Trophoblast cell (in vitro differentiated cells and primary cell): ENCODE measurements around the gene UBXN11.

Source experiments
- DNase-seq, 2 donors: peaks; one replicate each; pipeline ENCODE4 v3.0.0-alpha.2; 2016
- H2AFZ ChIP-seq: 2 replicates; pipeline ENCODE4 v1.6.1; 2013; ENCODE audit warnings: low read length, moderate library complexity, mild to moderate bottlenecking; ENCODE audit not compliant: insufficient read depth, poor library complexity
- H2AK5ac ChIP-seq: 2 replicates; pipeline ENCODE4 v1.6.1; 2013; ENCODE audit warnings: mild to moderate bottlenecking, low read length
- H2BK120ac ChIP-seq: 2 replicates; pipeline ENCODE4 v1.6.1; 2013; ENCODE audit warnings: low read length, mild to moderate bottlenecking, moderate library complexity; ENCODE audit not compliant: insufficient read depth, poor library complexity
- H2BK12ac ChIP-seq: 2 replicates; pipeline ENCODE4 v1.6.1; 2013; ENCODE audit warnings: mild to moderate bottlenecking, low read length, moderate library complexity
- H2BK5ac ChIP-seq: 2 replicates; pipeline ENCODE4 v1.6.1; 2013; ENCODE audit warnings: low read length, low read depth, moderate library complexity, mild to moderate bottlenecking; ENCODE audit not compliant: poor library complexity
- H3K14ac ChIP-seq: 2 replicates; pipeline ENCODE4 v1.6.1; 2013; ENCODE audit warnings: mild to moderate bottlenecking, low read length
- H3K18ac ChIP-seq: 2 replicates; pipeline ENCODE4 v1.6.1; 2013; ENCODE audit warnings: mild to moderate bottlenecking, low read length
- H3K23ac ChIP-seq: 2 replicates; pipeline ENCODE4 v1.6.1; 2013; ENCODE audit warnings: low read length
- H3K27ac ChIP-seq: 2 replicates; pipeline ENCODE4 v1.5.1; 2013; ENCODE audit warnings: low read depth, mild to moderate bottlenecking, inconsistent platforms, low read length, moderate library complexity
- H3K27me3 ChIP-seq: 2 replicates; pipeline ENCODE4 v1.6.1; 2013; ENCODE audit warnings: inconsistent platforms, mild to moderate bottlenecking, low read length, moderate library complexity; ENCODE audit not compliant: insufficient read depth
- H3K36me3 ChIP-seq, 2 experiments: 1 replicate in 1 of 2; 2 replicates in 1 of 2; pipeline ENCODE4 v1.6.1; 2013; ENCODE audit warnings: low read length in 2 of 2, mild to moderate bottlenecking in 2 of 2, moderate library complexity in 1 of 2; ENCODE audit not compliant: insufficient read depth in 2 of 2, control insufficient read depth in 1 of 2
- H3K4ac ChIP-seq: 2 replicates; pipeline ENCODE4 v1.6.1; 2013; ENCODE audit warnings: low read depth, mild to moderate bottlenecking, low read length, moderate library complexity
- H3K4me1 ChIP-seq, 2 experiments: 1 replicate in 1 of 2; 2 replicates in 1 of 2; pipeline ENCODE4 v1.6.1; 2013; ENCODE audit warnings: low read length in 2 of 2, mild to moderate bottlenecking in 2 of 2, moderate library complexity in 1 of 2; ENCODE audit not compliant: insufficient read depth in 2 of 2, control insufficient read depth in 1 of 2
- H3K4me2 ChIP-seq: 2 replicates; pipeline ENCODE4 v1.6.1; 2013; ENCODE audit warnings: inconsistent platforms, mild to moderate bottlenecking, low read length, moderate library complexity
- H3K4me3 ChIP-seq: 2 replicates; pipeline ENCODE4 v1.5.1; 2013; ENCODE audit warnings: mild to moderate bottlenecking, low read depth, low read length, inconsistent platforms
- H3K79me1 ChIP-seq: one replicate; pipeline ENCODE4 v1.6.1; 2013; ENCODE audit warnings: low read length
- H3K79me2 ChIP-seq: 2 replicates; pipeline ENCODE4 v1.6.1; 2013; ENCODE audit warnings: low read length, mild to moderate bottlenecking; ENCODE audit not compliant: control insufficient read depth, insufficient read depth, poor library complexity
- H3K9ac ChIP-seq: 2 replicates; pipeline ENCODE4 v1.6.1; 2013; ENCODE audit warnings: mild to moderate bottlenecking, low read length
- H3K9me3 ChIP-seq: 2 replicates; pipeline ENCODE4 v1.6.1; 2013; ENCODE audit warnings: low read depth, mild to moderate bottlenecking, control low read depth, inconsistent platforms, low read length; ENCODE audit not compliant: insufficient read depth
- H4K12ac ChIP-seq: 2 replicates; pipeline ENCODE4 v1.6.1; 2013; ENCODE audit warnings: low read depth, mild to moderate bottlenecking, low read length, moderate library complexity
- H4K8ac ChIP-seq: 2 replicates; pipeline ENCODE4 v1.6.1; 2013; ENCODE audit warnings: low read depth, mild to moderate bottlenecking, low read length, moderate library complexity
- H4K91ac ChIP-seq: one replicate; pipeline ENCODE4 v1.6.1; 2013; ENCODE audit warnings: low read depth, mild to moderate bottlenecking, low read length, moderate library complexity
- WGBS: extraction: QIAGEN DNeasy Blood & Tissue Kit; methylation state at CpG from one replicate; pipeline ENCODE4 v1.1.7; 2013; ENCODE audit warnings: missing lambda C conversion rate; ENCODE audit not compliant: insufficient read length, insufficient coverage; ENCODE audit errors: extremely low coverage; 5-methylcytosine and 5-hydroxymethylcytosine counted together

UBXN11 gene

GRCh38 chr1:26338670-26339069, 32.2 kb upstream of the UBXN11 start:
- no peak overlapping the region for H2BK12ac ChIP-seq
- no peaks in the 10 kb centered on the region for H3K79me2 ChIP-seq
- WGBS = no CpG with 5 or more reads among the region's 1 CpG
- H3K4me3 ChIP-seq = no peak overlapping the region
- H3K9ac ChIP-seq = no peak overlapping the region
- no peak overlapping the region for H3K27ac ChIP-seq
- no peak overlapping the region for H4K91ac ChIP-seq
- no peak overlapping the region for H3K14ac ChIP-seq
- H3K36me3 ChIP-seq = peaks cover 20 to 25% of the 10 kb centered on the region in 2 experiments
- H3K9me3 ChIP-seq = no peaks in the 10 kb centered on the region
- H3K4me1 ChIP-seq = peaks cover 9 to 10% of the 10 kb centered on the region in 2 experiments
- no peak overlapping the region for H2AK5ac ChIP-seq
- H3K79me1 ChIP-seq = no peaks in the 10 kb centered on the region
- H3K23ac ChIP-seq = no peak overlapping the region
- no peak overlapping the region for H3K4ac ChIP-seq
- no peaks in the 10 kb centered on the region for H3K27me3 ChIP-seq
- H2AFZ ChIP-seq = no peak overlapping the region
- no peak overlapping the region for H2BK5ac ChIP-seq
- no peak overlapping the region for H2BK120ac ChIP-seq
- H4K8ac ChIP-seq = no peak overlapping the region
- no peak for DNase-seq
- H3K18ac ChIP-seq = no peak overlapping the region
- H3K4me2 ChIP-seq = no peak overlapping the region
- no peak overlapping the region for H4K12ac ChIP-seq

- H3K4me1 ChIP-seq = peaks cover 9 to 10% of the 10 kb centered on the region in 2 experiments
- H2AFZ ChIP-seq = no peak overlapping the region
- no peak overlapping the region for H4K91ac ChIP-seq
- no peak overlapping the region for H3K4ac ChIP-seq
- H3K27me3 ChIP-seq = no peaks in the 10 kb centered on the region
- no peak overlapping the region for H3K4me2 ChIP-seq
- peaks cover 14 to 15% of the 10 kb centered on the region in 2 experiments for H3K36me3 ChIP-seq
- no peak overlapping the region for H3K23ac ChIP-seq
- no peaks in the 10 kb centered on the region for H3K79me1 ChIP-seq
- H3K4me3 ChIP-seq = no peak overlapping the region
- no peak overlapping the region for H3K18ac ChIP-seq
- H2BK120ac ChIP-seq = no peak overlapping the region
- H2BK12ac ChIP-seq = no peak overlapping the region
- DNase-seq = no peak
- no CpG with 5 or more reads among the region's 4 CpGs for WGBS
- H3K9ac ChIP-seq = no peak overlapping the region
- no peak overlapping the region for H4K12ac ChIP-seq
- no peak overlapping the region for H3K14ac ChIP-seq
- no peak overlapping the region for H2BK5ac ChIP-seq
- no peaks in the 10 kb centered on the region for H3K79me2 ChIP-seq
- no peaks in the 10 kb centered on the region for H3K9me3 ChIP-seq
- no peak overlapping the region for H3K27ac ChIP-seq
- H2AK5ac ChIP-seq = no peak overlapping the region
- H4K8ac ChIP-seq = no peak overlapping the region
These were observed 31.2 kb upstream of the UBXN11 start for GRCh38 chr1:26337625-26338024.

- H4K12ac ChIP-seq = no peak overlapping the region
- no peak overlapping the region for H3K4me2 ChIP-seq
These were observed 30.7 kb upstream of the UBXN11 start for GRCh38 chr1:26337206-26337535.

GRCh38 chr1:26336477-26337205, 30.2 kb upstream of the UBXN11 start:
- DNase-seq = peak; percentile 72 to 76
- no peak overlapping the region for H3K9ac ChIP-seq
- peaks cover 9 to 10% of the 10 kb centered on the region in 2 experiments for H3K4me1 ChIP-seq

More at GRCh38 chr1:26337206-26337535, 30.7 kb upstream of the UBXN11 start:
- Histone ChIP-seq H3K79me2 (no peaks in the 10 kb centered on the region), H3K36me3 (peaks cover 12% of the 10 kb centered on the region in 2 experiments), H3K23ac (no peak overlapping the region), H3K79me1 (no peaks in the 10 kb centered on the region), H2BK5ac (no peak overlapping the region), H3K4me3 (no peak overlapping the region), H3K4ac (no peak overlapping the region), H3K14ac (no peak overlapping the region), H3K4me1 (peaks cover 9 to 10% of the 10 kb centered on the region in 2 experiments), H3K9me3 (no peaks in the 10 kb centered on the region), H2AFZ (no peak overlapping the region), H2BK120ac (no peak overlapping the region), H2BK12ac (no peak overlapping the region), H3K27ac (no peak overlapping the region), H4K8ac (no peak overlapping the region), H3K18ac (no peak overlapping the region), H2AK5ac (no peak overlapping the region), H4K91ac (no peak overlapping the region), H3K27me3 (no peaks in the 10 kb centered on the region), H3K9ac (no peak overlapping the region)
- WGBS = no CpG with 5 or more reads among the region's 7 CpGs
- no peak for DNase-seq

More at GRCh38 chr1:26336477-26337205, 30.2 kb upstream of the UBXN11 start:
- Histone ChIP-seq H3K9me3 (no peaks in the 10 kb centered on the region), H2BK120ac (no peak overlapping the region), H3K4me3 (peak overlapping the region; percentile 66), H4K12ac (no peak overlapping the region), H4K91ac (no peak overlapping the region), H3K79me1 (no peaks in the 10 kb centered on the region), H3K36me3 (peaks cover 8 to 12% of the 10 kb centered on the region in 2 experiments), H3K79me2 (no peaks in the 10 kb centered on the region), H3K4ac (no peak overlapping the region), H2AFZ (peak overlapping the region; percentile 19), H2AK5ac (no peak overlapping the region), H3K4me2 (peak overlapping the region; percentile 84), H3K27me3 (no peaks in the 10 kb centered on the region), H4K8ac (peak overlapping the region; percentile 12), H2BK5ac (no peak overlapping the region), H3K14ac (no peak overlapping the region), H3K27ac (no peak overlapping the region), H3K18ac (no peak overlapping the region), H2BK12ac (no peak overlapping the region), H3K23ac (no peak overlapping the region)
- WGBS = no CpG with 5 or more reads among the region's 52 CpGs
